Measurements from ENCODE around the gene FAT3.

DNA sequence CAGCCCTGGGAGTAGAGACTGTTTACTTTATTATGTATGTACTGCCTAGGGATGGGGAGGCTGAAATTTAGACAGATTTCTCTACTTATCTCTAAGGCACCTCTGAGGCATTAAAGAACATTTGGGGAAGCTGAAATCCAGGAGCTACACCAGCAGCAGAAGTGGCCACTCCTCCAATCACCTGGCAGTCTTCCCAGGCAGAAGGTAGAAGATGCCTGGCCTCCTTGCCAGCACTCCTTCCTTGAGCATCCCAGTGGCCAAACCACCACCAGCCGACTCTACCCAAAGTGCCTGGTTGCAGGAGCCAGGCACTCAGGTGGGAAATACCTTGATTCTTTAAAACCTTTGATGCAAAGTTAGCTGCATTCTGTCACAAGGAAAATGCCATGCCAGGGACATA is 1.9 kb upstream of the FAT3 start:
- no peak for TF ChIP-seq POLR2AphosphoS5 (IDR thresholded peaks at IDR 0.05; ENCODE audit: low read depth, low read length)
- TF ChIP-seq SIN3A (IDR thresholded peaks at IDR 0.05; ENCODE audit: borderline replicate concordance, insufficient read depth, low read length), result no peak
- TF ChIP-seq REST (IDR thresholded peaks at IDR 0.05; ENCODE audit: insufficient read depth in 1 of 2, low read depth in 2 of 2, low read length in 2 of 2), result no peak
- TF ChIP-seq TAF1 (IDR thresholded peaks at IDR 0.05; ENCODE audit: borderline replicate concordance, insufficient read depth, low read length), result no peak
- no peak for TF ChIP-seq FOXP2 (optimal IDR thresholded peaks at IDR 0.05; ENCODE audit: borderline replicate concordance, extremely low read depth, extremely low read length, insufficient read depth)

Data from PFSK-1 (cell line).